GM23338 (cell line): Measurements from ENCODE around the gene MRPL24. TPM values are rescaled to one million over a fixed set of nuclear protein-coding genes. Genes with fewer than 3 reads are reported as not detected.

Experiments
- ATAC-seq: fragments of 200-7000 bp; cut with Tn5 transposase; 3 replicates; pipeline ENCODE4 v1.9.1; 2020
- DNase-seq: peaks from one replicate; pipeline ENCODE4 v3.0.0-alpha.2; 2015; ENCODE audit warnings: low spot score
- H2AFZ ChIP-seq: fragments of 200-600 bp; sonication (generic); 2 replicates; pipeline ENCODE4 v1.8.0; 2016; ENCODE audit warnings: antibody characterized with exemption, mild to moderate bottlenecking, moderate library complexity
- H3F3A ChIP-seq: fragments of 200-600 bp; sonication (generic); replicated peaks from 2 replicates; pipeline ENCODE4 v1.8.0; 2017; ENCODE audit warnings: antibody characterized with exemption, mixed run types, low read depth
- H3K27ac ChIP-seq: fragments of 200-600 bp; sonication (generic); 2 replicates; pipeline ENCODE4 v1.6.1; 2016; ENCODE audit warnings: low read depth
- H3K27me3 ChIP-seq: fragments of 200-600 bp; sonication (generic); 2 replicates; pipeline ENCODE4 v1.8.0; 2016; ENCODE audit warnings: mild to moderate bottlenecking, mixed run types, moderate library complexity; ENCODE audit not compliant: insufficient read depth
- H3K36me3 ChIP-seq: fragments of 200-600 bp; sonication (generic); 2 replicates; pipeline ENCODE4 v1.8.0; 2016; ENCODE audit warnings: mild to moderate bottlenecking; ENCODE audit not compliant: insufficient read depth
- H3K4me1 ChIP-seq: fragments of 200-600 bp; sonication (generic); 2 replicates; pipeline ENCODE4 v1.8.0; 2016; ENCODE audit warnings: mild to moderate bottlenecking, moderate library complexity; ENCODE audit not compliant: insufficient read depth
- H3K4me2 ChIP-seq: fragments of 200-600 bp; sonication (generic); 2 replicates; pipeline ENCODE4 v1.7.1; 2017; ENCODE audit warnings: mixed run types
- H3K4me3 ChIP-seq: fragments of 200-600 bp; sonication (generic); 2 replicates; pipeline ENCODE4 v1.6.1; 2016; ENCODE audit warnings: mixed run types
- H3K79me2 ChIP-seq: fragments of 200-600 bp; sonication (generic); replicated peaks from 2 replicates; pipeline ENCODE4 v1.8.0; 2017; ENCODE audit warnings: mild to moderate bottlenecking; ENCODE audit not compliant: insufficient read depth
- H3K9me2 ChIP-seq: fragments of 200-600 bp; sonication (generic); 2 replicates; pipeline ENCODE4 v1.8.0; 2017; ENCODE audit not compliant: insufficient read depth
- H4K20me1 ChIP-seq: fragments of 200-600 bp; sonication (generic); replicated peaks from 2 replicates; pipeline ENCODE4 v1.8.0; 2017; ENCODE audit warnings: mild to moderate bottlenecking; ENCODE audit not compliant: insufficient read depth
- H3K27ac Mint-ChIP-seq: 2 replicates; pipeline ENCODE4 v1.8.0; 2020; ENCODE audit warnings: inconsistent platforms, mild to moderate bottlenecking, moderate library complexity, mixed read lengths
- H3K27me3 Mint-ChIP-seq: 3 replicates; pipeline ENCODE4 v1.8.0; 2022; ENCODE audit warnings: low read depth, mild to moderate bottlenecking, moderate library complexity, mixed read lengths, inconsistent platforms; ENCODE audit not compliant: insufficient read depth, poor library complexity
- H3K36me3 Mint-ChIP-seq: 3 replicates; pipeline ENCODE4 v1.8.0; 2021; ENCODE audit warnings: low read depth, mild to moderate bottlenecking, inconsistent platforms, moderate library complexity, mixed read lengths
- H3K4me1 Mint-ChIP-seq: 3 replicates; pipeline ENCODE4 v1.8.0; 2020; ENCODE audit warnings: mild to moderate bottlenecking, inconsistent platforms, mixed read lengths
- H3K4me3 Mint-ChIP-seq: 3 replicates; pipeline ENCODE4 v1.8.0; 2021; ENCODE audit warnings: moderate library complexity, mild to moderate bottlenecking, inconsistent platforms, mixed read lengths
- H3K9me3 Mint-ChIP-seq: 3 replicates; pipeline ENCODE4 v1.8.0; 2020; ENCODE audit warnings: moderate library complexity, mild to moderate bottlenecking, inconsistent platforms, mixed read lengths
- CREB1 ChIP-seq: fragments of 250-450 bp; sonication (Bioruptor Pico); IDR thresholded peaks from 2 replicates; pipeline ENCODE4 v1.5.0; 2020; ENCODE audit warnings: low read depth, mild to moderate bottlenecking, moderate library complexity
- CTCF ChIP-seq, 2 experiments: fragments of 200-600 bp in 1 of 2; sonication (generic) in 1 of 2; conservative IDR thresholded peaks; 2 replicates each; pipeline versions ENCODE4 v1.5.1 to v1.6.1; 2016 to 2017; ENCODE audit warnings: antibody characterized with exemption in 2 of 2, low read depth in 2 of 2, mild to moderate bottlenecking in 2 of 2, moderate library complexity in 1 of 2
- ETS1 ChIP-seq: IDR thresholded peaks from 2 replicates; pipeline ENCODE4 v1.6.1; 2016; ENCODE audit warnings: antibody characterized with exemption
- EZH2 ChIP-seq: fragments of 200-600 bp; sonication (generic); IDR thresholded peaks from one replicate; pipeline ENCODE4 v1.8.0; 2017; ENCODE audit warnings: antibody characterized with exemption, mild to moderate bottlenecking, low read depth; ENCODE audit not compliant: unreplicated experiment
- EZH2phosphoT487 ChIP-seq: fragments of 200-600 bp; sonication (generic); IDR thresholded peaks from one replicate; pipeline ENCODE4 v1.8.1; 2018; ENCODE audit warnings: antibody characterized with exemption; ENCODE audit not compliant: unreplicated experiment
- JUNB ChIP-seq: IDR thresholded peaks from one replicate; pipeline ENCODE4 v1.6.1; 2016; ENCODE audit warnings: antibody characterized with exemption; ENCODE audit not compliant: unreplicated experiment
- NANOG ChIP-seq: IDR thresholded peaks from 2 replicates; pipeline ENCODE4 v1.6.1; 2016; ENCODE audit warnings: antibody characterized with exemption, borderline replicate concordance
- POLR2AphosphoS5 ChIP-seq: IDR thresholded peaks from 2 replicates; pipeline ENCODE4 v1.6.1; 2016; ENCODE audit warnings: antibody characterized with exemption, low read depth
- REST ChIP-seq: IDR thresholded peaks from one replicate; pipeline ENCODE4 v1.6.1; 2018; ENCODE audit warnings: antibody characterized with exemption; ENCODE audit not compliant: unreplicated experiment
- STAT1 ChIP-seq: IDR thresholded peaks from one replicate; pipeline ENCODE4 v1.6.1; 2016; ENCODE audit warnings: antibody characterized with exemption; ENCODE audit not compliant: unreplicated experiment
- ZNF114 ChIP-seq: fragments of 250-450 bp; sonication (Bioruptor Pico); IDR thresholded peaks from 2 replicates; pipeline ENCODE4 v1.5.0; 2020; ENCODE audit warnings: mild to moderate bottlenecking, moderate library complexity
- ZNF331 ChIP-seq: fragments of 250-450 bp; sonication (Bioruptor Pico); IDR thresholded peaks from 2 replicates; pipeline ENCODE4 v1.5.0; 2020; ENCODE audit warnings: low read depth, mild to moderate bottlenecking, moderate library complexity
- ZNF462 ChIP-seq: fragments of 250-450 bp; sonication (Bioruptor Pico); IDR thresholded peaks from 2 replicates; pipeline ENCODE4 v1.5.0; 2020; ENCODE audit warnings: mild to moderate bottlenecking, moderate library complexity
- polyA plus RNA-seq: library from polyadenylated mRNA; unstranded; fragments of >200 nt; fragmentation: Nextera tagmentation; extraction: Ambion mirVana; gene quantifications from 2 replicates; pipeline ENCODE4 v1.2.1, GENCODE V29; 2016
- total RNA-seq: library from RNA; depleted of rRNA; stranded (reverse); fragments of >200 nt; shearing (Covaris generic); gene quantifications from 2 replicates; pipeline ENCODE4 v1.2.3, GENCODE V29; 2014

MRPL24 gene
- total and polyA plus RNA-seq, 2 experiments from 2014 or later: 18.8 to 45.7 TPM

GRCh38 chr1:156706657-156707416 is 34.1 kb downstream of the MRPL24 start:
- H4K20me1 ChIP-seq: no peaks in the 10 kb centered on the region; the same call in 1 of the 2 replicates
- DNase-seq (peak; percentile 81), ATAC-seq (peak; percentile 9)
- H3K27ac Mint-ChIP-seq: peak overlapping the region; percentile 97
- no peak for TF ChIP-seq EZH2
- no peak for TF ChIP-seq EZH2phosphoT487
- no peak for TF ChIP-seq JUNB
- TF ChIP-seq NANOG: no peak
- no peak for TF ChIP-seq REST
- no peak for TF ChIP-seq ZNF462
- no peak for TF ChIP-seq CTCF (conservative IDR thresholded peaks at IDR 0.05; ENCODE audit: low read depth in 2 of 2)
- TF ChIP-seq ETS1: no peak
- TF ChIP-seq CREB1 (CRISPR knock-in tag): no peak
- TF ChIP-seq ZNF331 (CRISPR knock-in tag): no peak
- TF ChIP-seq POLR2AphosphoS5: no peak
- no peak for TF ChIP-seq ZNF114 (CRISPR knock-in tag)
- TF ChIP-seq STAT1: no peak
- peak overlapping the region; percentile 87 for H2AFZ ChIP-seq
- H3K4me3 Mint-ChIP-seq: peak overlapping the region; percentile 83
- no peaks in the 10 kb centered on the region for H3K9me3 Mint-ChIP-seq
- H3K4me1 Mint-ChIP-seq: peaks cover 66% of the 10 kb centered on the region
- H3K27me3 Mint-ChIP-seq: peaks cover 26% of the 10 kb centered on the region
- H3K27ac ChIP-seq: peak overlapping the region; percentile 98
- peaks cover 5% of the 10 kb centered on the region; the same call in 2 of the 3 replicates for H3K36me3 Mint-ChIP-seq
- H3K9me2 ChIP-seq: no peaks in the 10 kb centered on the region
- H3K36me3 ChIP-seq: no peaks in the 10 kb centered on the region
- peak overlapping the region; percentile 92 for H3K4me2 ChIP-seq
- H3K4me1 ChIP-seq: peaks cover 67% of the 10 kb centered on the region
- H3K79me2 ChIP-seq: peaks cover 13% of the 10 kb centered on the region
- peaks cover 30% of the 10 kb centered on the region for H3K27me3 ChIP-seq
- H3K4me3 ChIP-seq: peak overlapping the region; percentile 67
- peaks cover 33% of the 10 kb centered on the region for H3F3A ChIP-seq
